MG63 (cell line): ENCODE measurements around the gene RASIP1. TPM values are rescaled to one million over a fixed set of nuclear protein-coding genes. Genes with fewer than 3 reads are reported as not detected.

ENCODE experiments used
- DNase-seq: peaks from one replicate; pipeline ENCODE4 v3.0.0-alpha.2; 2020
- H3K27me3 ChIP-seq: fragments of 250-450 bp; sonication (Bioruptor Pico); 2 replicates; pipeline ENCODE4 v1.5.1; 2020; ENCODE audit warnings: mild to moderate bottlenecking, moderate library complexity
- H3K36me3 ChIP-seq: fragments of 250-450 bp; sonication (Bioruptor Pico); 2 replicates; pipeline ENCODE4 v1.5.1; 2020; ENCODE audit warnings: mild to moderate bottlenecking, moderate library complexity
- H3K4me3 ChIP-seq: fragments of 250-450 bp; sonication (Bioruptor Pico); 2 replicates; pipeline ENCODE4 v1.5.1; 2020; ENCODE audit warnings: mild to moderate bottlenecking, moderate library complexity
- H3K9me3 ChIP-seq: fragments of 250-450 bp; sonication (Bioruptor Pico); 2 replicates; pipeline ENCODE4 v1.5.1; 2020; ENCODE audit warnings: mild to moderate bottlenecking, moderate library complexity
- total RNA-seq: library from RNA; depleted of rRNA; stranded (reverse); fragments of >200 nt; shearing (Covaris generic); gene quantifications from 2 replicates; pipeline ENCODE4 v1.2.3, GENCODE V29; 2014; ENCODE audit warnings: low replicate concordance

Gene RASIP1
- total RNA-seq, 1 experiment from 2014 or later = 0.72 TPM

DNA sequence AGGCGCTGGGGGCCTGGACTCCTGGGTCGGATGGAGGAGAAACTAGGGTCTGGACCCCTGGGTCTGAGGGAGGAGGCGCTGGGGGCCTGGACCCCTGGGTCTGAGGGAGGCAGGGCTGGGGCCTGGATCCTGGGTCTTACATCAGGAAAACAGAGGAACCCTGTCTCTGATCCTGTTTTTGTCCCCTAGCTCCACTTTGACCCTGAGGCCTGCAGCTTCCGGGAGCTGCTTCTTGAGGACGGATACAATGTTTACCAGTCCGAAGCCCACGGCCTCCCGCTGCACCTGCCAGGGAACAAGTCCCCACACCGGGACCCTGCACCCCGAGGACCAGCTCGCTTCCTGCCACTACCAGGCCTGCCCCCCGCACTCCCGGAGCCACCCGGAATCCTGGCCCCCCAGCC is 17.3 kb upstream of the RASIP1 start:
- Histone ChIP-seq H3K36me3 (no peaks in the 10 kb centered on the region), H3K9me3 (no peaks in the 10 kb centered on the region), H3K27me3 (peaks cover 11% of the 10 kb centered on the region), H3K4me3 (no peak overlapping the region)
- no peak for DNase-seq

DNA sequence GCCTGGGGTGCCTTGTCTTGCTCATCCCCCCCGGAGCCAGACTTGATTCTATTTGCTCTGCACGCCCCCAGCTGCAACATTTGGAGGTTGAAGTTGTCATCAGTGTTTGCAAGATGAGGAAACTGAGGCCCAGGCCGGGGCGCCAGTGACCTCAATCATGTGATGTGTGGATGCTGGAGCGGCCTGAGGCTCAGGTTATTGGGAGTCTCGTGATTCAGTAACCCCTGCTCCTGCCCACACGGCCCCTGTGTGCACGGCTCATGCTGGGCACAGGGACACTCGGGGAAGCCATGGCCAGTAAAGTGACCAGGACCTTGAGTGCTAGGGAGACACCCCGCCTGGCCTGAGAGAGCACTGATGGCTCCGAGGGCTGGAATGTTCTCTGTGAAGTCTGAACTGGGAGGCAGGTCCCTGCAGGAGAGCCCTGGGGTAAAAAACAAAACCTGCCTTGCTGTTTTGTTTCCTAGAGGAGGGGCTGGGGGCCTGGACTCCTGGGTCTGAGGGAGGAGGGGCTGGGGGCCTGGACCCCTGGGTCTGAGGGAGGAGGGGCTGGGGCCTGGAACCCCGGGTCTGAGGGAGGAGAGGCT is 16.8 kb upstream of the RASIP1 start:
- Histone ChIP-seq H3K27me3 (peaks cover 8% of the 10 kb centered on the region), H3K36me3 (no peaks in the 10 kb centered on the region), H3K4me3 (no peak overlapping the region), H3K9me3 (no peaks in the 10 kb centered on the region)
- DNase-seq = no peak

DNA sequence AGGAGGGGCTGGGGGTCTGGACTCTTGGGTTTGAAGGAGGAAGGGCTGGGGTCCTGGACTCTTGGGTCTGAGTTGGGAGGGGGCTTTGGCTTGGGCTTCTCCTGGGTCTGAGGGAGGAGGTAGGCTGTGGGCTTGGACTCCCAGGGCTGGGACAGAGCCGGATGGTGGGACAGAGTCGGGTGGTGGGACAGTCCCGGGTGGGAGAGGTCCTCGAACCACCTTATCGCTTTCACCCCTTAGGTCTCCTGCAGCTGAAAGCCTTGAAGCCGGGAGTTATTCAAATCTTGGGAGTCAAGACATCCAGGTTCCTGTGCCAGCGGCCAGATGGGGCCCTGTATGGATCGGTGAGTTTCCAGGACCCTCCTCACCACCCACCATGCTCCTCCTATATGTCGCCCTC is 16.3 kb upstream of the RASIP1 start:
- Histone ChIP-seq H3K36me3 (no peaks in the 10 kb centered on the region), H3K9me3 (no peaks in the 10 kb centered on the region), H3K27me3 (peaks cover 8% of the 10 kb centered on the region), H3K4me3 (no peak overlapping the region)
- no peak for DNase-seq

GRCh38 chr19:48756212-48756611 is 15.8 kb upstream of the RASIP1 start:
- H3K4me3 ChIP-seq = no peak overlapping the region
- no peaks in the 10 kb centered on the region for H3K9me3 ChIP-seq
- H3K27me3 ChIP-seq = peaks cover 8% of the 10 kb centered on the region
- no peaks in the 10 kb centered on the region for H3K36me3 ChIP-seq
- no peak for DNase-seq

- Histone ChIP-seq H3K27me3 (peaks cover 8% of the 10 kb centered on the region), H3K4me3 (no peak overlapping the region), H3K9me3 (no peaks in the 10 kb centered on the region), H3K36me3 (no peaks in the 10 kb centered on the region)
- DNase-seq = no peak
Observed at GRCh38 chr19:48755787-48756186, 15.4 kb upstream of the RASIP1 start.

DNA sequence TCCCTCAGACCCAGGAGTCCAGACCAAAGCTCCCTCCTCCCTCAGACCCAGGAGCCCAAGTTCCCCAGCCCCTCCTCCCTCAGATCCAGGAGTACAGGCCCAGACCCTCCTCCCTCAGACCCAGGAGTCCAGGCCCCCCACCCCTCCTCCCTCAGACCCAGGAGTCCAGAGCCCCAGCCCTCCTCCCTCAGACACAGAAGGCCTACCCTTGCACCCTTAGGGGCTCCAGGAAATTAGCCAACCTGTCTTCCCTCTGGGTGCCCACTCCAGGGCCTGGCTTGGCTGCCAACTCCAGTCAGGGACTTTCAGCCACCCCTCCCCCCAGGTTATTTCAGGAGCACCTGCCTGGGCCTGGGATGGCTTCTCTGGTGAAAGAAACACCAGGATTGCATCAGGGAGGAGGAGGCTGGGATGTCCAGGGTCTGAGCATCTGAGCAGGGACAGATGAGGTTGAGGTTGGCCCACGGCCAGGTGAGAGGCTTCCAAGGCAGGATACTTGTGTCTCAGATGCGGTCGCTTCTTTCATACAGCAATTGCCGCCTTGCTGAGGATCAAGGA is 14.8 kb upstream of the RASIP1 start, which contains the start of gene FGF21:
Gene FGF21 (plus strand): TSS at position 441 of the 558 bp plus-strand sequence. CDS start 713 bp downstream, outside the sequence.
- H3K36me3 ChIP-seq = no peaks in the 10 kb centered on the region
- peak; percentile 25 for DNase-seq
- H3K9me3 ChIP-seq = no peaks in the 10 kb centered on the region
- H3K4me3 ChIP-seq = no peak within 1 kb of the TSS
- peaks cover 4% of the 10 kb centered on the region for H3K27me3 ChIP-seq

DNA sequence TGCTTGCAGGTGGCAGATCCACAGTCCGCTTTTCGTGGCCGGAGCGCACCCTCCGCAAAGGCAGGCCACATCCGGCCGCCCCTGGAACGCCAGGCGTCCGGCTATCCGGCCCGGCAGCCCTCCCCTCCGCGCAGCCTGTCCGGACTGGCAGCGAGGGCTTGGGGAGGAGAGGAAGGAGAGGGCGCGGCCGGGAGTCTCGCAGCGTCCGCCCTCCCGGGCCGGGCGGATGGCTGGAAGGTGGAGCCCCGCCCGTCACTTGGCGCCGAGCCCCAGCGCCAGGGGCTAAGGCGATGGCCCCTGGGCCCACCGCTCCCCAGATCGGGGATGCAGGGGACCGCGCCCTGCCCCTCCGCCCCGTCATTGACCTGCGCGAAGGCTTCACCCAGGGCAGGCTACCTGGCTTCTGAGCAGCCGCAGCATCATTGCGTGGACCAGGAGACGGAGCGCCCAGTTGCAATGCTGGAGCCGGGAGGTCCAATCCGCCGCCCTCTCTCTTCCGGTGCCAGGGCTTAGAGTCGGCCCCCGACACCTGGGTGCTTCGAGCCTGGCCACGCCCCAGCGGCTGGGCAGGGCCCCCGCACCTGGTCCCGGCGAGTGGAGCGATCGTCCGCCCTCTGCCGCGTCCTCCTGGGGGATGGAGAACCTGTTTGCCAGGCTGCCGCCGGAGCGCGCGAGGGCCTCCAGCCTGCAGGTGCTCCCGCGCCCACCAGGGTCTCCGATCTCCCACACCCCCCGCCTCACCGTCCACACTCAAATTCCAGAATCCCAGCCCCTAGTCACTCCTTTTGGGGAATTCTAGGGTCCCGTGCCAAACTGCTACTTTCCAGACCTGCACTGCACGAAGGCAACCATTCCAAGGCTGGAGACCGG is 12.3 kb upstream of the RASIP1 start, which contains the start of gene FUT1:
Gene FUT1 (minus strand): TSS at position 146 of the 870 bp plus-strand sequence. CDS start 1,360 bp downstream, outside the sequence.
- DNase-seq = peak; percentile 64
- Histone ChIP-seq H3K4me3 (peak within 1 kb of the TSS; percentile 24), H3K9me3 (no peaks in the 10 kb centered on the region), H3K36me3 (no peaks in the 10 kb centered on the region), H3K27me3 (no peaks in the 10 kb centered on the region)

DNA sequence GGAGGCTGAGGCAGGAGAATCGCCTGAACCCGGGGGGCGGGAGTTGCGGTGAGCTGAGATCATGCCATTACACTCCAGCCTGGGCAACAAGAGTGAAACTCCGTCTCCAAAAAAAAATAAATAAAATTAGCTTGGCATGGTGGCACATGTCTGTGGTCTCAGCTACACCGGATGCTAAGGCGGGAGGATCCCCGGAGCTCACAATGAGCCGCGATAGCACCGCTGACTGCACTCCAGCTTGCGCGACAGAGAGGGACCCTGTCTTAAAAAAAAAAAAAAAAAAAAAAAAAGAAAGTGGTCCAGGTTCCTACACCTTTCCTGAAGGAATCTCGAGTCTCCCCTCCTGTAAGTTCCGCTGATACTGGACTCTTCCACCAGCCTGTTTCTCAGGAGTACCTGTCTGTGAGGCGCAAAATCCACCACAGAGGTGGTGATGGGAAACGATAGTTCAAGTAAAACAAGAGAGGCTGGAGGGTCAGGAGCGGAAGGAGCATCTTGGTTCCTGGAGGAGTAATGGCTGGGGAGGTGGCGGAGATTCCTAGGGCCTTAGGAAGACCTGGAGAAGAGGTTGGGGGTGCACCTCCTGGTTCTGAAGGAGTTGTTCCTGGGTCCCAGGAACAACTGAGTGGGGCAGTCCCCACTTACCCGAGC is 11.6 kb upstream of the RASIP1 start:
- Histone ChIP-seq H3K9me3 (no peaks in the 10 kb centered on the region), H3K4me3 (peak overlapping the region; percentile 24), H3K27me3 (no peaks in the 10 kb centered on the region), H3K36me3 (no peaks in the 10 kb centered on the region)
- DNase-seq = no peak

DNA sequence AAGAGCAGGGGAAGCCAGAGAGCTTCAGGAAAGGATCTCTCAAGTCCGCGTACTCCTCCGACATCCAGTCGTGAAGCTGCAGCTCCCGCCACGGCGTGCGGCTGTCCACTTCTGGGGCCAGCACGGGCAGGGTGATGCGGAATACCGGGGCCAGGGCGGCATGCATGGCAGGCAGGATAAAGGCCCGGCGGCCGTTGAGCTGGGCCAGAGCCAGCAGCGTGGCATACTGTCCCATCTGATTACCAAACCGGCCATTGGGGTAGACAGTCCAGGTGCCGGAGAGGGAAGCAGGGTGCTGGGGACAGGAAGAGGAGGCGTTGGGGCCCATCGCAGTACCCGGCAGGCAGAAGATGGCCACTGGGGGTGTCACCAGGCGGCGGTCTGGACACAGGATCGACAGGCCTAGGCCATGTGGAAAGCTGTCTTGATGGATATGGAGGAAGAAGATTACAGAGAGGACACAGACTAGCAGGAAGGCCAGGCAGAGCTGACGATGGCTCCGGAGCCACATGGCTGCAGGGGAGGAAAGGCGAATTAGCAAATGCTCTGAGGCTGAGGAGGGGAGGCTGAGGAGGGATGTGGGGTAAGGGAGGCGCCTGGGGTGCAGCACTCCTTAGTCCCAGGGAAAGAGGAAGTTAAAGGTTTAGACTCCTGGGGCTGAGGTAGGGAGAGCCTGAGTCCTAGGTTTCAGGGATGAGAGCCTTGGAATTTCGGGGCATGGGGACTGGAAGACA is 10.5 kb upstream of the RASIP1 start:
- Histone ChIP-seq H3K27me3 (no peaks in the 10 kb centered on the region), H3K4me3 (no peak overlapping the region), H3K36me3 (no peaks in the 10 kb centered on the region), H3K9me3 (no peaks in the 10 kb centered on the region)
- DNase-seq = no peak

GRCh38 chr19:48750351-48750750 is 9.9 kb upstream of the RASIP1 start:
- no peak for DNase-seq
- no peak overlapping the region for H3K4me3 ChIP-seq
- no peaks in the 10 kb centered on the region for H3K9me3 ChIP-seq
- no peaks in the 10 kb centered on the region for H3K27me3 ChIP-seq
- H3K36me3 ChIP-seq = no peaks in the 10 kb centered on the region

- Histone ChIP-seq H3K4me3 (no peak overlapping the region), H3K36me3 (no peaks in the 10 kb centered on the region), H3K27me3 (no peaks in the 10 kb centered on the region), H3K9me3 (no peaks in the 10 kb centered on the region)
- no peak for DNase-seq
Observed at GRCh38 chr19:48749571-48750198, 9.3 kb upstream of the RASIP1 start.

DNA sequence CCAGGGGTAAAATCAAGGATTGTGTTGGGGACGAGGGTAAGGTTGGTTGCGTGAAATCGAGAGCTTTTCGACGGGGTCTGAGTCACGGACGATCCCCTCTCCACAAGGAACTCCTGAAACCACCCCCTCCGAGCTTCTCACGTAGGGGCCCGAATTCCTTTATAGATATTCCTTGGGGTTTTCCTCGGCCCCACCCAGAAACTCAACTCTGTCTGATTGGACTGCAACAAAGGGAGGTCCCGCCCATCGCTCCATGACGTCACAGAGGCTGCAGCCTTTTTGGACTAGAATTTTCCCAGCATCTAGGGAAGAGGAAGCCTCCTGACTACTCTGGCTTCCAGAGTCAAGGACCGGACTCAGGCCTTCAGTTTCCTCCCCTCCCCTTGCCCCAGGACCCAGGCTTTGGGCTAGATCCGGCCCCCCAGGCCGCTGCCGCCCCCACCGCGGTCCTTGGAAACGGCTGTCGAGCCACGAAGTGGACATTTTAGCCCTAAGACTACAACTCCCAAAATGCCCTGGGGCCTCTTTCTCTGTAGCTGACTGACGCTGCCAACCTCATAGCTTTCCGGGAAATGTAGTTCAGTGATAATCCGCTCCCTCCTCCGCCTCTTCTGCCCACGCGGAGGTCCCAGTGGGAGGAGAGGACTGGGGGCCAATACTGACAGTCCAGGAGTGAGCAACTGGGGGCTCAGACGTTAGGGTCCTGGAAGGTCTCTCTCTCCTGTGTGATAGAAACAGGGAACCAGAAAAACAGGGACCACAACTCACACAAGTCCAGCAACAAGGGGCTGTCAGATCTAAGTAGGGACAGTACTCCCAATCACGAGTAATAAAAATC is 6.5 kb upstream of the RASIP1 start, which contains the start of gene IZUMO1:
Gene IZUMO1 (minus strand): TSS at position 172 of the 838 bp plus-strand sequence. CDS start 1,050 bp downstream, outside the sequence.
- DNase-seq = no peak
- no peaks in the 10 kb centered on the region for H3K27me3 ChIP-seq
- H3K4me3 ChIP-seq = no peak within 1 kb of the TSS
- H3K9me3 ChIP-seq = no peaks in the 10 kb centered on the region
- H3K36me3 ChIP-seq = no peaks in the 10 kb centered on the region

- DNase-seq = no peak
- H3K9me3 ChIP-seq = no peaks in the 10 kb centered on the region
- H3K27me3 ChIP-seq = no peaks in the 10 kb centered on the region
- no peak overlapping the region for H3K4me3 ChIP-seq
- no peaks in the 10 kb centered on the region for H3K36me3 ChIP-seq
Observed at GRCh38 chr19:48746110-48746509, 5.7 kb upstream of the RASIP1 start.

- H3K4me3 ChIP-seq = no peak overlapping the region
- peak; percentile 63 for DNase-seq
- H3K27me3 ChIP-seq = no peaks in the 10 kb centered on the region
- no peaks in the 10 kb centered on the region for H3K36me3 ChIP-seq
- no peaks in the 10 kb centered on the region for H3K9me3 ChIP-seq
Observed at GRCh38 chr19:48745208-48745995, 5.0 kb upstream of the RASIP1 start.
